Endothelial cell (in vitro differentiated cells): ENCODE results near the gene CFL1. TPM values are rescaled to one million over a fixed set of nuclear protein-coding genes. Genes with fewer than 3 reads are reported as not detected.

Experiments used
- DNase-seq: peaks from one replicate; pipeline ENCODE4 v3.0.0; 2021; ENCODE audit warnings: low spot score
- H3K27ac Mint-ChIP-seq: one replicate; pipeline ENCODE4 v1.8.0; 2021; ENCODE audit warnings: mixed read lengths, inconsistent platforms; ENCODE audit not compliant: unreplicated experiment
- H3K27me3 Mint-ChIP-seq: one replicate; pipeline ENCODE4 v1.8.0; 2021; ENCODE audit warnings: mild to moderate bottlenecking, moderate library complexity, mixed read lengths, inconsistent platforms; ENCODE audit not compliant: unreplicated experiment
- H3K36me3 Mint-ChIP-seq: one replicate; pipeline ENCODE4 v1.8.0; 2021; ENCODE audit warnings: mild to moderate bottlenecking, low read depth, mixed read lengths, inconsistent platforms; ENCODE audit not compliant: unreplicated experiment
- H3K4me1 Mint-ChIP-seq: one replicate; pipeline ENCODE4 v1.8.0; 2021; ENCODE audit warnings: mild to moderate bottlenecking, mixed read lengths, inconsistent platforms; ENCODE audit not compliant: unreplicated experiment
- H3K4me3 Mint-ChIP-seq: one replicate; pipeline ENCODE4 v1.8.0; 2021; ENCODE audit warnings: mild to moderate bottlenecking, mixed read lengths, inconsistent platforms; ENCODE audit not compliant: unreplicated experiment
- H3K9me3 Mint-ChIP-seq: one replicate; pipeline ENCODE4 v1.8.0; 2021; ENCODE audit warnings: mixed read lengths, inconsistent platforms; ENCODE audit not compliant: unreplicated experiment
- total RNA-seq: library from RNA; stranded (reverse); fragmentation: NEBNext Ultra II Directional; extraction: Animal tissue kit (Norgen Biotek cat#: 25700); gene quantifications from one replicate; pipeline ENCODE4 v1.2.1, GENCODE V29; 2021; ENCODE audit not compliant: unreplicated experiment
- TF ChIP-seq, protein P1 (sequence below): fragments of 200-600 bp; sonication (generic); IDR thresholded peaks from one replicate; pipeline ENCODE4 v1.5.0; 2021; ENCODE audit warnings: antibody characterized with exemption; ENCODE audit not compliant: unreplicated experiment

Gene CFL1
- total RNA-seq, 1 donor from 2014 or later, result 1,740 TPM

DNA sequence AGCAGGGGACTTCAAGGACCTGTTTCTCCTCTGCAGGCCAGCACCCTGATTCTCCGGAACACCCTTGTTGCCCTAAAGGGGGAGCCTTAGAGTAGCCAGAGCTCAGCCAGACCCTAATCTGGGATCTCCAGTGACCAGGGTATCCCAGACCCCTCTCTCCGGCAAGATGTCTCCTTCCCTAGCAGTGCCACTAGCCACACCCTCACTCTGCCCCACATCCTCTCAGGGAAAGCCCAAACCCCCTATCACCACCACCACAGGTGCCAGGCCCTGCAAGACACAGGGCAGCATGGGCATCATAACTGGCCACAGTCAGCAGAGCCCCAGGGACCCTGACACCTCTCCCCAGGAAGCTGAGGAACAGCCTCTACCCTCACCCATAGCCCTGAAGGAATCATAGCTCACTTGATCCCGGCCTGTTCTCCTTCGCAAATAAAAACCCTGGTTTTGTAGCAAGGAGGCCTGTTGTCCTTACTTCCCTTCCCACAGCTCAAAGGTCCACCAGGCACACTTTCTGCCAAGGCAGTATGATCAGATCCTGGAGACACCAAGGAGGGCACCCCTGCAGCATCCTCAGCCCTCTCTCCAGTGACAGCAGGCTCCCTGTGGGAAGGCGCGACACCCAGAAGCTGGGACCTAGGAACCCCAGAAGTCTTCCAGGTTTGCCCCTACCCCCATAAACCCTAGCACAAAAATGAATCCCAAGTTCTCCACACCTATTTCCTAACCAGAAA lies 4.6 kb downstream of the CFL1 start:
- peaks cover 45% of the 10 kb centered on the region for H3K27me3 Mint-ChIP-seq
- peaks cover 47% of the 10 kb centered on the region for H3K36me3 Mint-ChIP-seq
- peak overlapping the region; percentile 48 for H3K27ac Mint-ChIP-seq
- no peak for DNase-seq
- H3K4me1 Mint-ChIP-seq, result peaks cover 33% of the 10 kb centered on the region
- peak overlapping the region; percentile 88 for H3K4me3 Mint-ChIP-seq
- TF ChIP-seq, protein P1, sequence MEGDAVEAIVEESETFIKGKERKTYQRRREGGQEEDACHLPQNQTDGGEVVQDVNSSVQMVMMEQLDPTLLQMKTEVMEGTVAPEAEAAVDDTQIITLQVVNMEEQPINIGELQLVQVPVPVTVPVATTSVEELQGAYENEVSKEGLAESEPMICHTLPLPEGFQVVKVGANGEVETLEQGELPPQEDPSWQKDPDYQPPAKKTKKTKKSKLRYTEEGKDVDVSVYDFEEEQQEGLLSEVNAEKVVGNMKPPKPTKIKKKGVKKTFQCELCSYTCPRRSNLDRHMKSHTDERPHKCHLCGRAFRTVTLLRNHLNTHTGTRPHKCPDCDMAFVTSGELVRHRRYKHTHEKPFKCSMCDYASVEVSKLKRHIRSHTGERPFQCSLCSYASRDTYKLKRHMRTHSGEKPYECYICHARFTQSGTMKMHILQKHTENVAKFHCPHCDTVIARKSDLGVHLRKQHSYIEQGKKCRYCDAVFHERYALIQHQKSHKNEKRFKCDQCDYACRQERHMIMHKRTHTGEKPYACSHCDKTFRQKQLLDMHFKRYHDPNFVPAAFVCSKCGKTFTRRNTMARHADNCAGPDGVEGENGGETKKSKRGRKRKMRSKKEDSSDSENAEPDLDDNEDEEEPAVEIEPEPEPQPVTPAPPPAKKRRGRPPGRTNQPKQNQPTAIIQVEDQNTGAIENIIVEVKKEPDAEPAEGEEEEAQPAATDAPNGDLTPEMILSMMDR, result no peak
- H3K9me3 Mint-ChIP-seq, result no peaks in the 10 kb centered on the region

DNA sequence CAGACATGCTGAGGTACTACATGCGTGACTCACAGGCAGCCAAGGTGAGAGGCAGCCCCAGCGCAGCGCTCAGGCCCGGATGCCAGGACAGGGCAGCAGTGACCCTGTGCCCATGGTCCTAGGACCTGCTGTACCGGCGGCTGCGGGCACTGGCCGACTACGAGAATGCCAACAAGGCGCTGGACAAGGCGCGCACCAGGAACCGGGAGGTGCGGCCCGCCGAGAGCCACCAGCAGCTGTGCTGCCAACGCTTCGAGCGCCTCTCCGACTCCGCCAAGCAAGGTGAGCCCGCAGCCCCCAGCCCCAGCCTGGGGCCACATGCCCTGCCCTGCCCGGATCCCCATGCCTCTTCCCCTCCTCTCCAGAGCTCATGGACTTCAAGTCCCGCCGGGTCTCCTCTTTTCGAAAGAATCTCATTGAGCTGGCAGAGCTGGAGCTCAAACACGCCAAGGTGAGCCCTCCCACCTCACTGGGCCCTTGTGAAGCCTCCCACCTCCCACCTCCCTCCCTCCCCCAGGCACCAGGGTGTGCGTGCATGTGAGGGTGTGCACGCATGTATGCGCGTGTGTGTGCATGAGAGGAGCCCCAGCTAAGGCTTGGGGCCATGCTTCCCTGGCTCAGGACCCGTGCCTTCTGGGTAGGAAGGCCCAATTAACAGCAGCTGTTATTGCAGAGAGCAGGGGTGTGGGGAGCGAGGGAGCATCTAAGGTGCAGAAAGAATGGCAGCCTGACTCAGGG lies 5.3 kb downstream of the CFL1 start:
- H3K4me1 Mint-ChIP-seq, result peaks cover 31% of the 10 kb centered on the region
- no peak for DNase-seq
- H3K9me3 Mint-ChIP-seq, result no peaks in the 10 kb centered on the region
- H3K27ac Mint-ChIP-seq, result no peak overlapping the region
- H3K27me3 Mint-ChIP-seq, result peaks cover 50% of the 10 kb centered on the region
- peaks cover 47% of the 10 kb centered on the region for H3K36me3 Mint-ChIP-seq
- TF ChIP-seq, protein P1, result no peak
- H3K4me3 Mint-ChIP-seq, result peak overlapping the region; percentile 85

DNA sequence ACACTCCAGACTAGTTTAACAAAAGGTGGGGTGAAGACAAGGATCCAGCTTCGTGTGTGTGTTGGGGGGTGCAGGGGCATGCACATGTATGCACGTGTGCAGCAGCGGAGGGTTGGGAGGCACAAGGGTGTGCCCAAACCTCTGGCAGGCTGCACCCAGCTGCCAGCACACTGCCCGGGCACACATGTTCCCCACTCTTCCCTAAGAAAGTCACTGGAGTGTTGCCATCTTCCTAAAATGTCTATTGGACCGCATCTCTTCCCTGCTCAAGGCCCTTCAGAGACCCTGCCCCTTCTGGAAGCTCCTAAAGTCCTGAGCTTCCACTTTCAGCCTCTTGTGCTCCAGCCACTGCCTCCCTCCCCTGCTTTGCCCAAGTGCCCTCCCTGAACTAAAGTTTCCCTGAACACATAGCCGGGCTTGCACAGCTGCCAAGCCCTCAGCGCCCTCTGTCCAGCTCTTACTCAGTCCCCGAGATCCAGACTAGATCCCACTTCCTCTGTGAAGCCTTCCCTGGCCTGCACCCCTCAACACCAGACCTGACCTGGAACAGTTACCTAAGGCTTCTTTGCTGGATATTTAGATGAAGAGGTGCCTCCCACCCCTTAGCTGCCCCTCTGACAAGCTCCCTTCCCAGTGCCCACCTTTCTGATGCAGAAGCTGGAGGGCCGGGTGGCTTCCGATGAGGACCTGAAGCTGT lies 6.0 kb downstream of the CFL1 start:
- Mint-ChIP-seq H3K36me3 (peaks cover 47% of the 10 kb centered on the region), H3K27me3 (peaks cover 49% of the 10 kb centered on the region), H3K4me3 (peak overlapping the region; percentile 85), H3K27ac (peak overlapping the region; percentile 83), H3K9me3 (no peaks in the 10 kb centered on the region), H3K4me1 (peaks cover 31% of the 10 kb centered on the region)
- TF ChIP-seq, protein P1, result no peak
- no peak for DNase-seq

DNA sequence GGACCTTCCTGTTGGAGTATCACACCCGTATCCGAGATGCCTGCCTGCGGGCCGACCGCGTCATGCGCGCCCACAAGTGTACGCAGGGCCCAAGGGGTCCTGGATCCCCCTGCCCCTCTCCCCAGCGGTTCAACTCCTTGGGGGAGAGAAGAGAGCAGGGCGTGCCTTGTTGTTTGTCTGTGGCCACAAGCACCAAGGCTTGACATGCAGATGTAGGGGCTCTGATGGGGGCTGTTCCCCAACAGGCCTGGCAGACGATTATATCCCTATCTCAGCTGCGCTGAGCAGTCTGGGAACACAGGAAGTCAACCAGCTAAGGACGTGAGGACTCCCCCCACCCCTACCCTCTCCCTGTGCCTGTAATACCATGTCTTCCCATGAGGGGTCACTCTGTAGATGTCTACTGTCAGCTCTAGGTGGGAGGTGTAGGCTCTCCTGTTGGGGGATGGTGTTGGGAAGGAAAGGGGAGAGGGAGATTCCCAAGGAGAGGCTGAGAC lies 6.8 kb downstream of the CFL1 start:
- H3K9me3 Mint-ChIP-seq, result no peaks in the 10 kb centered on the region
- TF ChIP-seq, protein P1, result peak; percentile 88
- H3K27ac Mint-ChIP-seq, result peak overlapping the region; percentile 78

More for the DNA sequence above, 6.8 kb downstream of the CFL1 start:
- Mint-ChIP-seq H3K27me3 (peaks cover 41% of the 10 kb centered on the region), H3K4me3 (peak overlapping the region; percentile 85), H3K4me1 (peaks cover 24% of the 10 kb centered on the region), H3K36me3 (peaks cover 39% of the 10 kb centered on the region)
- DNase-seq, result no peak
